ENCODE results near the gene NGEF.

NGEF gene

GRCh38 chr2:232890896-232891601 is 122.0 kb downstream of the NGEF start:
- H3K36me3 ChIP-seq (ENCODE audit: insufficient read depth, low read length), result no peaks in the 10 kb centered on the region
- H2AFZ ChIP-seq (ENCODE audit: low read depth, low read length), result no peak overlapping the region
- H3K27ac ChIP-seq (ENCODE audit: low read length), result no peak overlapping the region
- peaks cover 2% of the 10 kb centered on the region; the same call in 1 of the 2 replicates for H4K20me1 ChIP-seq (ENCODE audit: insufficient read depth, low read length)
- no peak overlapping the region for H3K9ac ChIP-seq (ENCODE audit: low read depth, low read length)
- no peaks in the 10 kb centered on the region for H3K4me1 ChIP-seq (ENCODE audit: insufficient read depth, low read length)
- DNase-seq (no peak), ATAC-seq (ENCODE audit: insufficient read depth, low read depth) (no peak)
- H3K27me3 ChIP-seq (ENCODE audit: insufficient read depth, low read length, poor library complexity), result no peaks in the 10 kb centered on the region
- H3K4me3 ChIP-seq (ENCODE audit: low read depth in 1 of 2, low read length in 2 of 2), result no peak overlapping the region
- TF ChIP-seq EZH2 (IDR thresholded peaks at IDR 0.05; ENCODE audit: borderline replicate concordance, low read depth, low read length, severe bottlenecking), result no peak
- TF ChIP-seq CTCF (IDR thresholded peaks at IDR 0.05; ENCODE audit: borderline replicate concordance, extremely low read depth, low read length, poor library complexity, severe bottlenecking), result no peak
- H3K79me2 ChIP-seq (ENCODE audit: insufficient read depth, low read length), result no peaks in the 10 kb centered on the region
- no peak overlapping the region for H3K4me2 ChIP-seq (ENCODE audit: insufficient read depth, low read length)
- no peaks in the 10 kb centered on the region for H3K9me3 ChIP-seq (ENCODE audit: insufficient read depth, low read length, severe bottlenecking)

- peaks cover 2% of the 10 kb centered on the region; the same call in 1 of the 2 replicates for H4K20me1 ChIP-seq (ENCODE audit: insufficient read depth, low read length)
- ATAC-seq (ENCODE audit: insufficient read depth, low read depth) (no peak), DNase-seq (no peak)
- no peaks in the 10 kb centered on the region for H3K27me3 ChIP-seq (ENCODE audit: insufficient read depth, low read length, poor library complexity)
- no peaks in the 10 kb centered on the region for H3K79me2 ChIP-seq (ENCODE audit: insufficient read depth, low read length)
- H3K4me1 ChIP-seq (ENCODE audit: insufficient read depth, low read length), result no peaks in the 10 kb centered on the region
- H3K36me3 ChIP-seq (ENCODE audit: insufficient read depth, low read length), result no peaks in the 10 kb centered on the region
- H2AFZ ChIP-seq (ENCODE audit: low read depth, low read length), result no peak overlapping the region
- H3K9ac ChIP-seq (ENCODE audit: low read depth, low read length), result no peak overlapping the region
- no peak overlapping the region for H3K4me2 ChIP-seq (ENCODE audit: insufficient read depth, low read length)
- H3K4me3 ChIP-seq (ENCODE audit: low read depth in 1 of 2, low read length in 2 of 2), result no peak overlapping the region
- H3K9me3 ChIP-seq (ENCODE audit: insufficient read depth, low read length, severe bottlenecking), result no peaks in the 10 kb centered on the region
- no peak overlapping the region for H3K27ac ChIP-seq (ENCODE audit: low read length)
- TF ChIP-seq EZH2 (IDR thresholded peaks at IDR 0.05; ENCODE audit: borderline replicate concordance, low read depth, low read length, severe bottlenecking) (no peak), CTCF (IDR thresholded peaks at IDR 0.05; ENCODE audit: borderline replicate concordance, extremely low read depth, low read length, poor library complexity, severe bottlenecking) (no peak)
Observed at GRCh38 chr2:232890536-232890895, 122.5 kb downstream of the NGEF start.

- H3K79me2 ChIP-seq (ENCODE audit: insufficient read depth, low read length), result no peaks in the 10 kb centered on the region
- H3K4me1 ChIP-seq (ENCODE audit: insufficient read depth, low read length), result no peaks in the 10 kb centered on the region
- H3K4me2 ChIP-seq (ENCODE audit: insufficient read depth, low read length), result no peak overlapping the region
- TF ChIP-seq EZH2 (IDR thresholded peaks at IDR 0.05; ENCODE audit: borderline replicate concordance, low read depth, low read length, severe bottlenecking), result no peak
- no peak for TF ChIP-seq CTCF (IDR thresholded peaks at IDR 0.05; ENCODE audit: borderline replicate concordance, extremely low read depth, low read length, poor library complexity, severe bottlenecking)
- peaks cover 2% of the 10 kb centered on the region; the same call in 1 of the 2 replicates for H4K20me1 ChIP-seq (ENCODE audit: insufficient read depth, low read length)
- H3K27me3 ChIP-seq (ENCODE audit: insufficient read depth, low read length, poor library complexity), result no peaks in the 10 kb centered on the region
- H3K4me3 ChIP-seq (ENCODE audit: low read depth in 1 of 2, low read length in 2 of 2), result no peak overlapping the region
- H3K27ac ChIP-seq (ENCODE audit: low read length), result no peak overlapping the region
- no peak overlapping the region for H3K9ac ChIP-seq (ENCODE audit: low read depth, low read length)
- DNase-seq, result no peak
- no peaks in the 10 kb centered on the region for H3K9me3 ChIP-seq (ENCODE audit: insufficient read depth, low read length, severe bottlenecking)
- ATAC-seq (ENCODE audit: insufficient read depth, low read depth), result no peak
- H3K36me3 ChIP-seq (ENCODE audit: insufficient read depth, low read length), result no peaks in the 10 kb centered on the region
- H2AFZ ChIP-seq (ENCODE audit: low read depth, low read length), result no peak overlapping the region
Observed at GRCh38 chr2:232889876-232890401, 123.1 kb downstream of the NGEF start.
